Omental fat pad (tissue), 4 donors: ENCODE data around the gene WWC1. TPM values are rescaled to one million over a fixed set of nuclear protein-coding genes. Genes with fewer than 3 reads are reported as not detected.

Source experiments
- ATAC-seq: fragments of 150-250 bp; one replicate; pipeline ENCODE4 v1.9.1; 2016; ENCODE audit warnings: mild to moderate bottlenecking, moderate library complexity; ENCODE audit not compliant: low FRiP score
- DNase-seq: peaks from one replicate; pipeline ENCODE4 v3.0.0-alpha.2; 2019; ENCODE audit warnings: low spot score
- total RNA-seq, 4 donors: library from RNA; depleted of rRNA; stranded (reverse); fragments of >200 nt; gene quantifications; one replicate each; pipeline ENCODE4 v1.1.0, GENCODE V29; 2016
- TF ChIP-seq, protein P1 (sequence below), 3 donors: fragments of 450-650 bp; IDR thresholded peaks; one replicate each; pipeline ENCODE4 v1.5.1; 2016 to 2017; ENCODE audit warnings: antibody characterized with exemption in 3 of 3, mild to moderate bottlenecking in 3 of 3, moderate library complexity in 2 of 3

The WWC1 gene
- total RNA-seq, 4 donors from 2014 or later: 0.63 to 92.6 (median 21.0) TPM

DNA sequence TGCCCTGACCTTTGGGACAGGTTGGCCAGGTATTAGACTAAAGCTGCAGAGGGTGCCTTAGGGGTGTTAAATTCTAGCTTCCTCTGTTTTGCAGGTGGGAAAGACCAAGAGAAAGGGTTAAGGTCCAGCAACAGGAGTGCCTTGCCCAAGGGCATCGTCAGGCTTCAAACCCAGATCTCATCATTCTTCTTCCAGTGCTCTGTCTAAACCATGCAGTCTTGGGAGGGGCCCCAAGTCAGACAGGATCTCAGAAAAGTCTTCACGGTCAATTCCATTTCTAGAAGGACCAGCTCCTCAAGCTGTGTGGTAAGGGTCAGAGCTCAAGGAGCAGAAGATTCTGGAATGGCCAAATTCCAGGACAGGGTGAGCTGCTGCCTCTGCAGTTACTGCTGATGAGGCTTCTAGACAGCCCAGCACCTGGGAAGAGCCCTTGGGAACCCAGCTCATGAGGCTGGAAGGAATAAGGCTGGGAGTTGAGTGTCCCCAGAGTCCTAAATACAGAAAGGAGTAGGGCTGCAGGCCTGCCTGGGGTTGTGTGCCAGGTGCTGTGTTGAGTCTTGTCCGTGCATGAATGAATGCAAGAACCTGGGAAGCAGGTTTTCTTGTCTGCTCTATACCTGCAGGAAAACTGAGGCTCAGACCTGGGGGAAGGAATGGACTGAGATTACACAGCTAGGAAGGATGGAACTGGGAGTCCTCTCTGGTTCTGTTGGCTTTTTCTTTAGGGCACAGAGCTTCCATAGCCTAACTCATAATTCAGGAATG, 69.3 kb downstream of the WWC1 start:
- ATAC-seq: no peak
- no peak for DNase-seq
- TF ChIP-seq, protein P1, sequence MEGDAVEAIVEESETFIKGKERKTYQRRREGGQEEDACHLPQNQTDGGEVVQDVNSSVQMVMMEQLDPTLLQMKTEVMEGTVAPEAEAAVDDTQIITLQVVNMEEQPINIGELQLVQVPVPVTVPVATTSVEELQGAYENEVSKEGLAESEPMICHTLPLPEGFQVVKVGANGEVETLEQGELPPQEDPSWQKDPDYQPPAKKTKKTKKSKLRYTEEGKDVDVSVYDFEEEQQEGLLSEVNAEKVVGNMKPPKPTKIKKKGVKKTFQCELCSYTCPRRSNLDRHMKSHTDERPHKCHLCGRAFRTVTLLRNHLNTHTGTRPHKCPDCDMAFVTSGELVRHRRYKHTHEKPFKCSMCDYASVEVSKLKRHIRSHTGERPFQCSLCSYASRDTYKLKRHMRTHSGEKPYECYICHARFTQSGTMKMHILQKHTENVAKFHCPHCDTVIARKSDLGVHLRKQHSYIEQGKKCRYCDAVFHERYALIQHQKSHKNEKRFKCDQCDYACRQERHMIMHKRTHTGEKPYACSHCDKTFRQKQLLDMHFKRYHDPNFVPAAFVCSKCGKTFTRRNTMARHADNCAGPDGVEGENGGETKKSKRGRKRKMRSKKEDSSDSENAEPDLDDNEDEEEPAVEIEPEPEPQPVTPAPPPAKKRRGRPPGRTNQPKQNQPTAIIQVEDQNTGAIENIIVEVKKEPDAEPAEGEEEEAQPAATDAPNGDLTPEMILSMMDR (IDR thresholded peaks at IDR 0.05): no peak

DNA sequence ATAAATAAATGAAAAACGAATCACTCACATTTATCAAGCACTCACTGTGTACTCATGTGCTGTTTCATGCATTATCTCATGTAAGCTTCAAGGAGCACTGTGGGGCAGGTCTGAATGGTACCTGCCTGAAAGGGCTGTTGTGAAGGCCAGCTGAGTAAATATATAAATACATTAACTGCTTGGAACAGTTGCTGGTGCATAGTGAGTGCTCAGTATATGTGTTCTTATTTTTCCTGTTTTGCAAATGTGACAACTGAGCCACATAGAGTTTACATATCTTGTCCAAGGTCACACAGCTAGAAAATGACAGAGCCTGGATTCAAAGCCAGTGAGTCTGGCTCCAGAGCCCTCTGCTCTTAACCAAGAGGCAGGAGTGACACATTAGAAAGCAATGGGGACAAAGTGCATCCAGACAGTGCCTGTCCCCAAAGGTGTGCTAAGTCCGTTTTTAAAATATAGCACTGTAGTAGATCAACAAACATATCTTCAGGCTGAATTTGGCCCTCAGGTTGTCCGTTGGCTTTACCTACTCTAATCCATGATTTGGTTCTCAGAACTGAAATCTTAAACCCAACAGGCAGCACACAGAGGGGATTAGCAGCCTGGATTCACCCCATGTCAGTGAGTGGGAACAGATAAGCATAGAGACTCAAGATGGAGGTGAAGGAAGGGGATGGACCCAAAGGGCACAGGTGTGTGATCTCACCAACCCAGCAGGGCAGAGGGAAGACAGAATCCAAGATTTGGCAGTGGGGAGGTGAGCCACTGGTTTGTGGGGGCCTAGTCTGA, 70.8 kb downstream of the WWC1 start:
- no peak for ATAC-seq
- TF ChIP-seq, protein P1 (IDR thresholded peaks at IDR 0.05): no peak
- no peak for DNase-seq

DNA sequence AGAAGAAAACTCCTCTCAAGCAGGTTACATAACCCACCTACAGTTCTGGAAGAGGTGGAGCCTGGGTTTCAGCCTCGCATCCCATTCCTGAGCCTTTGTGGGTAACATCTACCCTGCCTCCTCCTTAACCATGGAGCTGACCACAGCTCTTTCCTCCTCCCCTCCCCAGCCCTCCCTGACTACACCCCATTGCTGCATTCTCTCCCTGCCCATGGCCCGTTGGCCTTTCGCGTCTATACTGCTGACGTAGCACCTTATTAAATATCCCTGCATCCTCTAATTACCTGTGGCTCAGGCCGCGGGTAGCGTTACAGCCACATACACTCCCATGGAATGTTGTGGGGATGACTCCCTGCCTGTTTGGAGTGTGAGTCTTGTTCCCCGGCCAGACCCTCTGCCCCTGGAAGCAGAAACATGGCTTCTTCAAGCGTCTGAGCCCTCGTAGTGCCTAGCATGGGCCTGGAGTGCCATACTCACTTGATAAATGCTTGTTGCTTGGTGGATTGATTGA, 72.8 kb downstream of the WWC1 start:
- no peak for ATAC-seq
- no peak for DNase-seq
- TF ChIP-seq, protein P1 (IDR thresholded peaks at IDR 0.05): no peak

DNA sequence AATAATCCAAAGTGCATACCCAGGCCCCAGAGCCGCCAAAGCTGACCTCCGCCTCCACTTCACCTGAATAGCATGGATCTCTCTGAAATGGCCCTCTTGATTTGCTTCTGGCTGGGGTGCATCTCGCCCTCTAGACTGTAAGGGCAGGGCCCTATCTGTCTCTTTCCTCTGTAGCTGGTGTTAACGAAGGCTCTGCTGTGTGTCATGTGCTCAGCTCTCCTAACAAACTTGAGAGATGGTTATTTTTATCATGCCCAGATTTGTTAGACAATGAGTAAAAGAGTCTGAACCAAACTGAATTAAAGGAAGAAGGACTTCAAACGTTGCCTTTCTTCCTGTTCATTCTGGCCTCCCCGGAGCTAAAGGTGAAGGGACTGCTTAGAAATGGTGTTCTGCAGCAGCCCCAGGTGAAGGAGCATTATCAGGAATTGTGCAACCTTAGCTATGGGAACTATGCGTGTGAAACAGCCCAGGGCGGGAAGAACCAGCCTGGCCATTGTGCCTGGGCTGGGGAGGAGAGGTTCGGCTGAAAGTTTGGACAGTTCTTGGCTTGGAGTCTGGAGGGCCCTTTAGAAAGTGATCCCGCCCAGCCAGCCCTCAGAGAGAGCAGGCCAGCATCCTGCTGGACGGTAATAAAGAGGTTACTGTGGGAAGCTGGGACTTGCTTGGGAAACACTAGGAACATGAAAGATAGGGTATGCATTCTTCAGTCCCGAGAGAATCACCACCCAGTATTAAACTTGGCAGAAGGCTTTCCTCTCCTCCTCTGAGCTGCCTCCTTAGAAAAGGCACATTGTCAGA, 73.5 kb downstream of the WWC1 start:
- TF ChIP-seq, protein P1 (IDR thresholded peaks at IDR 0.05): no peak
- ATAC-seq: peak; percentile 41

DNA sequence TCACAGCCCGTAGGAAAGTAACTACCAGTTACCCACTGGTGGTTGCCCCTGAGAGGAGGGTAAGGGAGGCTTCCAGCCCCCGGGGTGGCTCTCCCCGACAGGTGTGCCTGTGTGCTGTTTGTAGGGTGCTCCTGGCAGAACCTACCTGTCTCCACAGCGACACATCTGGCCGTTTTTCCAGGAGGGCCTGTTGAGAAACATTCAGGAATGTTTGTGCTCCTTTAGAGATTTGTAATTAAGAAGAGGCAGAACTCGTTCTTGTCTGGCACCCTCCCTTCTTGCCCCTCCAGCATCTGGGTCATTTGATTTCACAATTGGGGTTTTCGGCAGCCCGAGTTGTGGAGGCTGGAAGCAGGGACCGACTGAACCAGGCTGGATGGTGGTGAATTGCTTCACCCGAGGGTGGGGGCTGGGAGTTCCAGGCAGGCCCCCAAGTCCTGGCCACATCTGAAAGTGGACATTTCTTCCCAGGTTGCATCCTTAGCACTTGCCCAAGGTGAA, 74.2 kb downstream of the WWC1 start:
- TF ChIP-seq, protein P1 (IDR thresholded peaks at IDR 0.05): no peak
- ATAC-seq: peak; percentile 72
- peak; percentile 32 for DNase-seq

More for the DNA sequence above, 73.5 kb downstream of the WWC1 start:
- DNase-seq: no peak

DNA sequence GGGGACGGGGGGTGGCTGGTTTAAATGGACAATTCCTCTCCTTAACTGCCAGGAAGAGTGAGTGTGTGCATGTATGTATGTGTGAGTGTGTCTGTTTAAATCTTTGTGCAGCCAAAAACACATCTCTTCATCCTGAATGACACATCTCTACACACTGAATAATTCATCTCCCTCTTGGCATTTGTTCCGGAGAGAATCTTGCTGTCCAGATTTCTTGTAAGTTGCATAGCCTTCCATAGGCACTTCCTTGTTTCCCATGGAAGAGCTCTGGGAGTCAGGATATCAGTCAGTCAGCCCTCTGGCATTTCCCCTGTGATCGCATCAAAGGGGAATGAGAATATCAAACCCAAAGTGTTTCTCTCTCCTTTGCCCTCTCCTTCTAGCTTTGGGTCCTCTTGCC, 74.7 kb downstream of the WWC1 start:
- ATAC-seq (peak; percentile 66), DNase-seq (no peak)
- TF ChIP-seq, protein P1 (IDR thresholded peaks at IDR 0.05): no peak
